Measurements from ENCODE around the gene MAP4. TPM values are rescaled to one million over a fixed set of nuclear protein-coding genes. Genes with fewer than 3 reads are reported as not detected.

The MAP4 gene
- total and polyA plus RNA-seq, 2 experiments from 2014 or later = 121 to 235 TPM

- no peak overlapping the region for H3K9ac ChIP-seq
- no peak overlapping the region for H2AFZ ChIP-seq
- no peak for DNase-seq
- WGBS, 2 experiments (ENCODE audit: low coverage in 1 of 2, low lambda C conversion rate in 2 of 2, missing lambda C conversion rate in 2 of 2) = 83 to 89% methylated on average over 23 to 34 of the region's 36 CpGs
- peaks cover 33% of the 10 kb centered on the region; the same call in 1 of the 2 replicates for H3K36me3 ChIP-seq (ENCODE audit: low read depth)
- no peak overlapping the region for H3K27ac ChIP-seq
- H4K20me1 ChIP-seq (ENCODE audit: insufficient read depth) = no peaks in the 10 kb centered on the region
- H3K4me1 ChIP-seq (ENCODE audit: insufficient read depth) = no peaks in the 10 kb centered on the region
- H3K4me3 ChIP-seq = no peak overlapping the region
- peaks cover 26% of the 10 kb centered on the region for H3F3A ChIP-seq (ENCODE audit: insufficient read depth)
- no peaks in the 10 kb centered on the region for H3K27me3 ChIP-seq (replicated peaks; ENCODE audit: insufficient read depth)
- no peaks in the 10 kb centered on the region for H3K9me2 ChIP-seq (ENCODE audit: insufficient read depth)
- in situ Hi-C loops (cut with MboI) = no loop called here
- H3K4me2 ChIP-seq (ENCODE audit: unreplicated experiment) = no peak overlapping the region
- TF ChIP-seq EZH2 (IDR thresholded peaks at IDR 0.05; ENCODE audit: insufficient read depth, poor library complexity, severe bottlenecking) (no peak), EZH2phosphoT487 (IDR thresholded peaks at IDR 0.05; ENCODE audit: insufficient read depth, low read depth) (no peak)
- no peaks in the 10 kb centered on the region for H3K79me2 ChIP-seq (ENCODE audit: insufficient read depth)
- H3K9me3 ChIP-seq (ENCODE audit: low read depth) = no peaks in the 10 kb centered on the region
These were observed 163.3 kb downstream of the MAP4 start for GRCh38 chr3:47852604-47853602.

- TF ChIP-seq EZH2phosphoT487 (IDR thresholded peaks at IDR 0.05; ENCODE audit: insufficient read depth, low read depth) = no peak
- TF ChIP-seq EZH2 (IDR thresholded peaks at IDR 0.05; ENCODE audit: insufficient read depth, poor library complexity, severe bottlenecking) = no peak
- Histone ChIP-seq H3K9me2 (ENCODE audit: insufficient read depth) (no peaks in the 10 kb centered on the region), H3K27ac (no peak overlapping the region), H2AFZ (no peak overlapping the region), H3K4me2 (ENCODE audit: unreplicated experiment) (no peak overlapping the region), H3K9me3 (ENCODE audit: low read depth) (no peaks in the 10 kb centered on the region), H3K79me2 (ENCODE audit: insufficient read depth) (no peaks in the 10 kb centered on the region), H3F3A (ENCODE audit: insufficient read depth) (peaks cover 26% of the 10 kb centered on the region), H4K20me1 (ENCODE audit: insufficient read depth) (no peaks in the 10 kb centered on the region), H3K4me1 (ENCODE audit: insufficient read depth) (no peaks in the 10 kb centered on the region), H3K4me3 (no peak overlapping the region), H3K36me3 (ENCODE audit: low read depth) (peaks cover 29% of the 10 kb centered on the region; the same call in 1 of the 2 replicates), H3K27me3 (replicated peaks; ENCODE audit: insufficient read depth) (no peaks in the 10 kb centered on the region), H3K9ac (no peak overlapping the region)
- 86 to 88% methylated on average over 11 to 12 of the region's 12 CpGs for WGBS, 2 experiments (ENCODE audit: low coverage in 1 of 2, low lambda C conversion rate in 2 of 2, missing lambda C conversion rate in 2 of 2)
- in situ Hi-C loops (cut with MboI) = no loop called here
- no peak for DNase-seq
These were observed 164.2 kb downstream of the MAP4 start for GRCh38 chr3:47851888-47852603.

- no peak overlapping the region for H2AFZ ChIP-seq
These were observed 165.4 kb downstream of the MAP4 start for GRCh38 chr3:47850564-47851410.

More at GRCh38 chr3:47850564-47851410, 165.4 kb downstream of the MAP4 start:
- TF ChIP-seq EZH2phosphoT487 (IDR thresholded peaks at IDR 0.05; ENCODE audit: insufficient read depth, low read depth) = no peak
- TF ChIP-seq EZH2 (IDR thresholded peaks at IDR 0.05; ENCODE audit: insufficient read depth, poor library complexity, severe bottlenecking) = no peak
- in situ Hi-C loops (cut with MboI) = no loop called here
- Histone ChIP-seq H3K4me3 (no peak overlapping the region), H4K20me1 (ENCODE audit: insufficient read depth) (no peaks in the 10 kb centered on the region), H3K4me2 (ENCODE audit: unreplicated experiment) (no peak overlapping the region), H3K27me3 (replicated peaks; ENCODE audit: insufficient read depth) (no peaks in the 10 kb centered on the region), H3K9ac (no peak overlapping the region), H3K9me3 (ENCODE audit: low read depth) (no peaks in the 10 kb centered on the region), H3K36me3 (ENCODE audit: low read depth) (peaks cover 17% of the 10 kb centered on the region; the same call in 1 of the 2 replicates), H3K4me1 (ENCODE audit: insufficient read depth) (no peaks in the 10 kb centered on the region), H3F3A (ENCODE audit: insufficient read depth) (peaks cover 26% of the 10 kb centered on the region), H3K27ac (no peak overlapping the region), H3K79me2 (ENCODE audit: insufficient read depth) (no peaks in the 10 kb centered on the region), H3K9me2 (ENCODE audit: insufficient read depth) (no peaks in the 10 kb centered on the region)
- DNase-seq = no peak
- WGBS, 2 experiments (ENCODE audit: low coverage in 1 of 2, low lambda C conversion rate in 2 of 2, missing lambda C conversion rate in 2 of 2) = 82 to 84% methylated on average over 14 of the region's 14 CpGs

Measured in GM23248 (cell line).